Lower leg skin (tissue), 3 donors: ENCODE results near the gene SBNO2.

Experiments
- POLR2A ChIP-seq, 2 donors: fragments of 450-650 bp; IDR thresholded peaks; one replicate each; pipeline ENCODE4 v1.6.1; 2016 to 2017; ENCODE audit warnings: antibody characterized with exemption in 2 of 2, mild to moderate bottlenecking in 1 of 2, moderate library complexity in 1 of 2
- TF ChIP-seq, protein P1 (sequence below), 3 donors: fragments of 450-650 bp; IDR thresholded peaks; one replicate each; pipeline ENCODE4 v1.5.1; 2016; ENCODE audit warnings: antibody characterized with exemption in 3 of 3, mild to moderate bottlenecking in 3 of 3, moderate library complexity in 2 of 3

DNA sequence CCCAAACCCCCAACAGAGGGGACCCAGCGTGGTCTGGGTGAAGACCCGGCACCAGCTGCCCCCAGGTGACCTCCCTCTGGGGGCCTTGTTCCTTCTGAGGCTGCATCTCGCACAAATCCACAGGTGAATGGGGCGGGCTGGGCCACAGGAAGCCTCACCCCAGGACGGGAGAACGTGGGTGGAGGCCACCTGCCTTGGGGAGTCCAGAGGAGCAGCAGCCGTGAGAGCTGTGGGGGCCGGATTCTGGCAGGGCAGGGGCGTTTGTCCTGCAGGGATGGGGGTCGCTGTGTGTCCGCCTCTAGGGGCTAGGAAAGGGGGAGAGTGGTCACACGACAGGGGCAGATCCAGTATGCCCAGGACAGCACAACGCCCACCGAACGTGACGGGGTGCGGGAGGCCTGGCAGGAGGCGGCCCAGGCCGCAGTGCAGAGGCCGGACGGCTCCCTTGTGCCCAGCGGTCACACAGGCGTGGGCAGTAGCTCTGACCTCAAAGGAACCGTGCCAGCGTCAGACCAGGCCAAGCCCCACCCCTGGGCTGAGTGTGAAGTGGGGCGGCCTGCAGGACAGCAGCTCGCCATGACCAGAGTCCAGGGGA, 85.6 kb downstream of the SBNO2 start:
- TF ChIP-seq, protein P1, sequence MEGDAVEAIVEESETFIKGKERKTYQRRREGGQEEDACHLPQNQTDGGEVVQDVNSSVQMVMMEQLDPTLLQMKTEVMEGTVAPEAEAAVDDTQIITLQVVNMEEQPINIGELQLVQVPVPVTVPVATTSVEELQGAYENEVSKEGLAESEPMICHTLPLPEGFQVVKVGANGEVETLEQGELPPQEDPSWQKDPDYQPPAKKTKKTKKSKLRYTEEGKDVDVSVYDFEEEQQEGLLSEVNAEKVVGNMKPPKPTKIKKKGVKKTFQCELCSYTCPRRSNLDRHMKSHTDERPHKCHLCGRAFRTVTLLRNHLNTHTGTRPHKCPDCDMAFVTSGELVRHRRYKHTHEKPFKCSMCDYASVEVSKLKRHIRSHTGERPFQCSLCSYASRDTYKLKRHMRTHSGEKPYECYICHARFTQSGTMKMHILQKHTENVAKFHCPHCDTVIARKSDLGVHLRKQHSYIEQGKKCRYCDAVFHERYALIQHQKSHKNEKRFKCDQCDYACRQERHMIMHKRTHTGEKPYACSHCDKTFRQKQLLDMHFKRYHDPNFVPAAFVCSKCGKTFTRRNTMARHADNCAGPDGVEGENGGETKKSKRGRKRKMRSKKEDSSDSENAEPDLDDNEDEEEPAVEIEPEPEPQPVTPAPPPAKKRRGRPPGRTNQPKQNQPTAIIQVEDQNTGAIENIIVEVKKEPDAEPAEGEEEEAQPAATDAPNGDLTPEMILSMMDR (IDR thresholded peaks at IDR 0.05), result no peak
- no peak for TF ChIP-seq POLR2A (IDR thresholded peaks at IDR 0.05)
